Measurements from ENCODE around the gene TOMT.

TOMT gene, protein sequence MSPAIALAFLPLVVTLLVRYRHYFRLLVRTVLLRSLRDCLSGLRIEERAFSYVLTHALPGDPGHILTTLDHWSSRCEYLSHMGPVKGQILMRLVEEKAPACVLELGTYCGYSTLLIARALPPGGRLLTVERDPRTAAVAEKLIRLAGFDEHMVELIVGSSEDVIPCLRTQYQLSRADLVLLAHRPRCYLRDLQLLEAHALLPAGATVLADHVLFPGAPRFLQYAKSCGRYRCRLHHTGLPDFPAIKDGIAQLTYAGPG

DNA sequence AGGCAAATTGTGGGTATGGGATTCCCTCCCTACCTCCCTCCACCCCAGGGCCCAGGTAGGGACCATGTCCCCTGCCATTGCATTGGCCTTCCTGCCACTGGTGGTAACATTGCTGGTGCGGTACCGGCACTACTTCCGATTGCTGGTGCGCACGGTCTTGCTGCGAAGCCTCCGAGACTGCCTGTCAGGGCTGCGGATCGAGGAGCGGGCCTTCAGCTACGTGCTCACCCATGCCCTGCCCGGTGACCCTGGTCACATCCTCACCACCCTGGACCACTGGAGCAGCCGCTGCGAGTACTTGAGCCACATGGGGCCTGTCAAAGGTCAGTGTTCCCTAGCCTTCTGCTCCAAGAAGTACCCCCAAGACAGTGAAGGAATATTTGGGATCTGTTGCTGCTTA, at the start of gene TOMT:
TOMT (plus strand) TSS at position 37 of the 400 bp plus-strand sequence; CDS start at position 65, 28 bp downstream.
- DNase-seq = no peak

DNA sequence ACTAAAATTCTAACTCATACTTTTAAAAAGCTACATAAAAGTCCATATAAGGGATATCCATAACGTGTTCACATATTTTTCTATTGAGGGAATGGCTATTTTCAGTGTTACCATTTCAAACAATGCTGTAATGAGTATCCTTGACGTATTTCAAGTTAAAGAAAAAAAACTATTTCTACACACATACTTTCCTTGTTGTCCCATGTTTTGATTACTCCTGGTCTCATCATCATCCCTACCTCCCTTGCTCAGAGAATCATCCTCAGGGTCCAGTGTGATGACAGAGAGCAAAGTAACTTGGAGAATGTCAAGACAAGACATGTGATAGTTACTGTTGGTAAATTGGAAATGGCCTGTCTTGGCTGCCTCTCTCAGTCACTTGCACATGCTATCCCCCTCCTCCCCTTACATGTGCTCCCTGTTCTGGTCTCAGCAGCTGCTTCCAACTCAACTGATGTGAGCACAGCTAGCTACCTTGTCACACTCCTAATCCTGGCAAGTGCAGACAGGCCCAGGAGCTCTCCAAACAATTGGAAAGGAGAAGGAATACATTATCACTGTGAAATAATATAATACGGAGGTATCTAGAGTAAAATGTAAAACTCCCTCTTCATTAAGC, 47.2 kb upstream of the TOMT start:
- no peak for DNase-seq

DNA sequence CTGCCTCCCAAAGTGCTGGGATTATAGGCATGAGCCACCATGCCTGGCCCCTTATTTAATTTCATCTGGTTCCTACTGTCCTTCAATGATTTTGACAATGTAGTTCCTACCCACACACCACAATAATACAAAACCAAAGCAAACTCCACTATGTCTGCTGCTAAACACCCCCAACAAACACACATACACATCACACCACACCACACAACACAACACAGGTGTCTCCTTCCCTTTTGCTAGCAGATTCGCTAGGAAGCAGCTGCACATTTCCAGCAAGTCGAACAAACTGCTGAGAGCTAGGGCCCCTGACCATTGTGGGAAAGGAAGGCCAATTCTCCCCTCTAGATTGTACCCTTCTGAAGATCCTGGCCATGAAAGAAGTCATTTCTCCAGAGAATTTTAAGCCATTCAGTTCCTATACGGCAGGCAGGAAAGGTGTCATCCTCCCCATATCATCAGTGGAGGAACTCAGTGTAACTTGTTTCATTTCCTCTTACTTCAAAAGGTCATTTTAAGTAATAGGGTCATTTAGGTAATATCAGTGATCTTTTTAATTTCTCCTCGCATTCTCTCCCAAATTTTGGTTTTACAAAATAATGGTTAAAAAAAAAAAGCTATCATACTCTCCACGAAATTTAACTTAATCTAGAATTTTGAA, 43.9 kb upstream of the TOMT start:
- no peak for DNase-seq

DNA sequence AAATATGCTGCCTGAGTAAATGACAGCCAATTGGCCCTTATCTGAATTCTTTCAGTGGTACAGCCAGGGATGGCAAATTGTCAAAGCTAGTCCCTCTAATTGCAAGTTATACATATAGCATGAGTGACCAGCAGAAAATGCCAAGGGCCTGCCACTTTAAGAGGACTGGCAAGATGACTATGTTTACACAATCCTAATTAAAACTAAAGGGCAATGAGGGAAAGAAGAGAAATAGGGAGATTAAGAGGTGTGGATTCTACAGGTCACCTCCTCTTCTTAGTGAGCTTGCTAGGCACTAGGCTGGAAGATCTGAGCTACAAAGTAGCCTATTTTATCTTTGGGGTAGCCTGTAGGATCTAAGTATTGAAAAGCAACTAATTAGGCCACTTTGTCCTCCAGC, 38.9 kb upstream of the TOMT start:
- no peak for DNase-seq

DNA sequence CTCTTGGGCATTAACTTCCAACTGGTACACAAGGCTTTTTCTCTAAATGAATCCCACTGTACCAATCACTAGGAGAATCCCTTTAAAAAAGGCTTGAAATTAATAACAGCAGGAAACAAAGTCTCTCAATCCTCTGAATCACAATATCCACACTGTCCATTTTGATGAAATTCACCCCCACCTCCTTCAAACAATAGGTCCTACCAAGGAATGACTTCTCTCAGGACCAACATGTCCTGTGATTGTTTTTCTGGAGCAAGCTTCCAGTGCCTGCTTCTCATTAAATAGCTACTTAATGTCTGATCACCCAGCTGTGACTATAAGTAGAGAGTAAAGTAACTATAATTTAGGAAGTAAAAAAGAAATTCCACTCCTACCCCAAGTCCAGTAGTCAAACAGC, 38.5 kb upstream of the TOMT start:
- no peak for DNase-seq

DNA sequence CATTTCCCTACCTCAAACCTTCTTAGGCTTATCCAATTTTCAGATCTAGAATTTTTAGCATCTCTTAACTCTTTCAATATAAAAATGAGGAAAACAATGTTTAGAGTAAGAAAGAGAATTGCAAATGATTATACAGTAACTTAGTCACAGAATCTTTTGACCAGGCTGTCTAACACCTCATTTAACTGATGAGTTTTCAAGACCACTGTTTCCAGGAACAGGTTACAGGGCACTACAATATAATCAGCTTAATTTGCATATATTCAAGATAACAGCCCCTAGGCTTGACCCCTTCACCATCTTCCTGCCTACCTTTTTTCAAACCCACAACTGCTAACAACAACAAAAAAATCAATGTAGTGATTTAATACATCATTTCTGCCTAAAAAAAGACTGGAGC, 38.0 kb upstream of the TOMT start:
- no peak for DNase-seq

DNA sequence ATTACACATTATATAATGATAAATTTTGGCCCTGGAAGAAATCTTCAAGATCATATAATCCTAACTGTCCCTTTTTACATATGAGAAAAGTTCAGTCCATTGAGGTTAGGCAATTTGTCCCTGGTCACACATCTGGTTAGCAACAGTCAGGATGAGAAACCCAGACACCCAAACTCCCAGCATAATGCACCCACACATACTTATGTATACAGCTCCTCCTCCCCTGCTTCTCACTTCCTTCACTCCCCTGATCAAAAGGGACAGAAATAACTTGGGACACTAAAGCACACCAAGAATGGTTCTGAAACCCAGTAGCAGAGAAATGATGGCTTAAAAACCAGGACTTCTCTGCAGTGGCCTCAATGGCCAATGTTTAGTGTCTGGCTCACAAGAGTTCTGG, 36.5 kb upstream of the TOMT start:
- DNase-seq = no peak

DNA sequence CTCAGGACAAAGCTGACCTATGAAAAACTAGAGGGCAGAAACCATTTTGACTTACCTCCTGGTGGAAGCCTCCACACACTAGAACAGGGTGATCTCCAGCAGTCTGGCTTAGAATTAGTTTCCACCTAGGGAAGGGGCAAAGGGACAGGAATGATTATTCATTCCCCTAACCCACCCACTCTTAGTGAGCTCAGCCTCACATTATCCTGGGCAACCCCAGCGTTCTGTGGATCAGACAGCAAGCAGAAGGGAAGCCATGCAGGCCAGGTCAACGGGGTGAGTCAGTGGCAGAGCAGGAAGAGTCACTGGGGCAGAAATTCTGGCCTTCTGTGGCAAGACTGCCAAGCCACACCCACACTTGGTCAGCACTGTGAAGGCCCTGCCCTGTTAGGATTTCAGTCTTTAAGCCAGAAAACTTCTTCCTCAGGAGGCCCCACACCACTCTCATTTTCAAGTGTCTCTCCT, 35.9 kb upstream of the TOMT start:
- DNase-seq = peak; percentile 14 to 73

DNA sequence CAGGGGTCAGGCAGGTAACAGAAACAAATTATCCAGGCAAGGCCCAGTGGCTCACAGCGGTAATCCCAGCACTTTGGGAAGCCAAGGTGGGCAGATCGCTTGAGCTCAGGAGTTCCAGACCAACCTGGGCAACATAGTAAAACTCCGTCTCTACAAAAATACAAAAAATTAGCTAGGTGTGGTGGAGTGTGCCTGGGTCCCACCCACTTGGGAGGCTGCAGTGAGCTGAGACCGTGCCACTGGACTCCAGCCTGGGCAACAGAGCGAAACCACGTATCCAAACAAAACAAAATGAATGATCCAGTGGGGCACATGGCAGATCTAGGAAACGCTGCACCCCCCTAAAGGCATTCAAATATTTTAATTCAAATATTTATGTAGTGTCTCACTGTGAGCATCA, 35.2 kb upstream of the TOMT start:
- DNase-seq = no peak

DNA sequence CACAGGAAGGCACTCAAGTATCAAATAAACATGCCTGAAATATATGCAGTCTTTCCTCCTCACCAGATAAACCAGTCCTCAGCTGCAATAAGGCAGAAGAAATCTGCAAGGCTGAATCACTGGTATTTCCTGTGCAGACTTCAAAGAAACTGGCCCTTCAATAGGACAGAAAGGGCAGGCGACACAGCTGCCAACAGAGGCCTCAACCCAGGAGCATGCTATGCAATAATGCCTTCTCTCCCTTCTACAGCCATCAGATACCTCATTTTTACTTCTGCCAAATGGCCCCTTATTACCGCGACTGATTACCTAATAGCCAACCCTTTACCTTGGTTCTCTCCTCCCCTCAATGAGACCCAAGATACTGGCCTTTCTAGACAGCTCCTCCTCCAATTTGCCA, 33.4 kb upstream of the TOMT start:
- no peak for DNase-seq

DNA sequence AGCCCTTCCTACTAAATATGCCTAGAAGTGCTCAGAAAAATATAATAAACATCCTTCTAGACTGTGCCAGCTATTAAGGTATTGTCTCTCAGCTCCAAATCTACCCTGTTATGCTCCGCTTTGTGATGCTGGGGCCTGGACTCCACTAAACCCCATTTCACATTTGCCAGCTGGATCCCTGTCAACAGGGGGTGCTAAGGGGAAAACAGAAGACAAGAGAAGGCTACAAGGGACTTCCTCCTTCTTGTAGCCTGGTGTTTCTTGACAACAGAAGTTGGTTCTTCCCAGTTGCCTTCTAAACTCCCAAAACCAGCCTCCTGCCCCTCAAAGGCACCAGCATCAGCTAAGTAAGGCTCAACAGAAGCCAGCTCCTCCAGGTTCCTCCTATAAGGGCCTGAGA, 30.6 kb upstream of the TOMT start:
- DNase-seq = peak in 1 of 2 donors; percentile 22

DNA sequence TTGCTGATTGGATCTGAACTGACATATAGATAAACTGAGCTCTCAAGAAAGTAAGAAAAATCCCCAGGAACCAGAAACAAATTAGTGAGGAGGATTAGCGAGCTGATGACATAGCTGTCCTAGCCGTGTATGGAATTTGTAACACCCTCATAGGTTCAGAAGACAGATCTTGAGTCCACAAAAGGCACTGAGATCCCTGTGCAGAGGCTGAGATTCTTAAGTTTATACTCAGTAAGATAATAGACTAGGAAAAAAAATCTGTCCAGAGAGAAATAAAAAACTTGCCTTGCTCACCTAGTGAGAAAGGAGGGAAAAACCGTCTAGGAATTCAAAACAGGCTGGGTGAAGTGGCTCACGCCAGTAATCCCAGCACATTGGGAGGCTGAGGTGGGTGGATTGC, 30.0 kb upstream of the TOMT start:
- DNase-seq = no peak

DNA sequence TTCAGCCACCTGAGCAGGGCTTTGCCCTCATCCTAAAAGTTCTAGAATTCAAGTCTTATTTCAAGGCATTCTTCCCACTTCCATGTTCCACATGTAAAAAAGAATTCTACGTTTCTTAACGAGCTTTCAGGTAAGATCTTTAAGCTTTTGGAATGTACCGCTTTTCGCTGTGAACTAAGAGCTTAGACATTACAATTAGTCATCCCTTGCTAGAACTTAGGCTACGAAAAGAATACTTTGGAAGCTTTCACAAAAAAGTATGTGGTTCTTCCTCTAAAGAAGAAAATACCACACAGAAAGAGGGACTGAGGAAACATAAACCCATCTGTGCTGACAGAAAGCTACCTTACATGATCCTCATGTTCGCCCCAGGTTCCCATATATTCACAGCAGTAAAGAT, 27.2 kb upstream of the TOMT start:
- no peak for DNase-seq

DNA sequence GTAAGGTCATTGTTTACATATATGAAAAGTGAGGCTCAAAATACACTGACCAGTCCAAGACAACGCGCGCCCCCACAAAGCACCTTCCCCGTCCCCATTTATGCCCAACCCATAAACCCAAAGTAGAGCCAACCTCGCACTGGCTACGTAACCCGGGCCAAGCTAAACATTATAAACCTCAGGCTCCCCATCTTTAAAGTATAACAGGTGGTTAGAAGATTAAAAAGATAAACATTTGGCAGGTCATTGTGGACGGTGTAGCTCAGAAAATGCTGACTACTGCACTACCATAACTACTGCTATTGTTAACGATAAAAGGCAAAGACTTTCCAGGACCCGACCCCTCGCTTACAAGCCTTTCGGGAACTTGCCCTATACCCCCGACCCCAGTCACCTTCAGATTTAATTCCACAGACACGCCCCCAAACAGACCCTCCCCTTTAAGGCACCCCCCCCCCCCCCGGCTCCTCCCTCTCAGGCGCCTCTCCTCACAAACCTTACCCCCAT, 25.9 kb upstream of the TOMT start:
- DNase-seq = peak; percentile 14 to 55

DNA sequence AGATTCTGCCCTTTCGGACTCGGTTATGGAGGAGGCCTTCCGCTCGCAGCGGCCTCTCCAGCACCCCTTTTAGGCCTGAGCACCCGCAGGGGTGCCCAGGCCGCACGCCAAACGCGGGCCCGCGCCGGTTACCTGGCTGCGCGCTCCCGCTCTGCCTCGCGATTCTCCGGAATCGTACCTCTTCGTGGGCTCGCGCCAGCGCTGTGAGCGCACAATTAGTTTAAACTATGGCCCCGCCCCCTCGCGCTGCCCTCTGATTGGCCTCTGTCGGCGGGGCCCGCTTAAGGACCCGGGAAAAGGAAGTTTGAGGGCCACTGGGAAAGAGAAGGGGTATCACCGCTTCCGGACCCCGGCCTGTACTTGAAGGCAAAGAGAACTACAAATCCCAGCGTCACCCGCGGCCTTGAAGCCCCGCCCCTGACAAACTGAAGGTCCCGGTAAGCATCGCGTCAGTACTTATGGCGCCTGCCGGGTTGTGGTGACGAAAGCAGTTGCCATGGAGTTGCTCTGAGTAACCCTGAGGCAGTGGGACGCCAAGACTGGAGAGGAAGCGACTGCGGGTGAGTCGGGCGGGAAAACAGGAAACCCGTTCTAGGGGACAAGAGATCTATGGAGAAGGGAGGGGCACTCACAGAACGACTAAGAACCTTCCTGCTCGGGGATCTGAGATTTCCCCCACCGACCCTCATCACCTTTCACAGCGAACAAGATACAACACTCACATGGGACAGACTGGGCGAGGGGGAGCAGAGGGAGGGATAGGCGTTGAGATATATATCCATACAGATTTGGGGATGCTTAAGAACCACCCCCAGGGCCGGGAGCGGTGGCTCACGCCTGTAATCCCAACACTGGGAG, 25.2 kb upstream of the TOMT start, which contains the start of the genes LRRC51 and NUMA1:
LRRC51 (plus strand) TSS at position 525 of the 858 bp plus-strand sequence. CDS start 8,234 bp downstream, outside the sequence.
NUMA1 (minus strand) TSS at position 217 of the 858 bp plus-strand sequence. CDS start 44,599 bp downstream, outside the sequence.
- peak; percentile 100 for DNase-seq

DNA sequence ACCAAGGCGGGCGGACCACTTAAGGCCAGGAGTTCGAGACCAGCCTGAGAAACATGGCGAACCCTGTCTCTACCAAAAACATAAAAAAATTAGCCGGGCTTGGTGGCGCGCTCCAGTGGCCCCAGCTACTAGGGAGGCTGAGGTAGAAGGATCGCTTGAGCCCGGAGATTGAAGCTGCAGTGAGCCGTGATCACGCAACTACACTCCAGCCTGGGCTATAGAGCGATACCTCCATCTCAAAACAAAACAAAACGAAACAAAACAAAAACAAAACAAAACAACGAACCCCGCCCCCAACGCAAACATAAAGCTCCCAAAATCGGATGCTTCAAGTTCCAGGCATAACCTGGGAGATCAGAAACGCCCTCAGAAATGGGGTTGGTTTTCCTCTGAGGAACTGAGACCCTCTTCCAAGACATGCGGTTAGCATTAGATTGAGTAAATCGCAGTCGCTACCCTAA, 24.5 kb upstream of the TOMT start:
- DNase-seq = no peak

DNA sequence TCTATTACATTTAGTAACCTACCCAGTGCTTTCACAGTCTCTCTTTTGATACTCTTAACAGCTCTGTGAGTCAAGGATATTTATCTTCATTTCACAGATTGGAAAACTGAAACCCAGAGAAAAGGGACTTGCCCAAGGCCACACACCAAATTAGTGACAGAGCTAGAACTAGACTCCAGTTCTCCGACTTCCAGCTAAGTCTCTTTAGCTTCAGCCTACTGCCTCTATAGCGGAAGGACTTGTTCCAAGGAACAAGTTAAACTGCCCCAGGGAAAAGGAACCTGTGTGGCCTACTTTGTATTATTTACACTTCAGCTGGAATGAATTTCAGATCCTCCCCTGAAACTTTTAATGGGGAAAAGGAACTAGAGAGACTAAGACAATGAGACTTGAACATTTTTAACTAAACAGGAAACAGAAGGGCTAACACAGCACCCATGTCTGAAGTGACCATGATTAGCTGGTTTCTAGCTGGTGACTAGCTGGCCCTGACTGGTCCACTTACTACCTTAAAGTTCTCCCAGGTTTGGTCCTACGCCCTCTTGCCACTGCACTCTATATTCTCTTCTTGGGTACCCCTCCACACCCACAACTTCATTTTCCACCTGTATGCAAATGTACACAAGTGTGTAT, 23.8 kb upstream of the TOMT start:
- no peak for DNase-seq

DNA sequence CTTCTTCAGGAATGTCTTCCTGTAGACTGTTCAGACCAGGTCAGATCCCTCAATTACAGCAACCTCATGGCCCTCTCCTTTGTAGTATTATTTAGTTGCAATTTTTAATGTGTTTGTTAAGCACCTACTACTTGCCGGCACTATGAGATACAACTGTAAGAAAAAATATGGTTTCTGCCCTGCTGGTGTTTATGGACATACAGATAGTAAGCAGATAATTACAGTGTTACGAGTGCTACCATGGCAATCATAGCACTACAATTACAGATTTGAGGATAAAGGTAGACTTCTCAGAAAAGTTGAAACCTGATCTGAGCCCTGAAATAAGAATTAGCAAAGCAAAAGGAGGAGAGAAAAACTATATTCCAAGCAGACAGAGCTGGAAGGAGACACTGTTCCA, 22.3 kb upstream of the TOMT start:
- no peak for DNase-seq

DNA sequence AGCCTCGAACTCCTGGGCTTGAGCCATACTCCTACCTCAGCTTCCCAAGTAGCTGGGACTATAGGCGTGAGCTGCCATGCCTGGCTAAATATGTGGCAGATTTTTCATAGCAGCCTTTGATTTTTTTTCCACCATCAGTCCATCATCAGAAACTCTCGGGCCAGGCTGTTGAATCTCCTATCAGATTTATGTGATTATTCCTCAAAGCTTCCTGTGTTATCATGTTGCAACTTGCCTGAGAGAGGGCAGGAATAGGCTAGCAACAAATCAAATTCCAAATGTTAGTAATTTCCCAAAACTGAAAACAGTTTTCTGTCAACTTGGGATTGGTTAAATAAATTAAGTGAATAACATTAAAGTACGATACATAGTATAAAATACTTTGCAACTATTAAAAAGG, 21.6 kb upstream of the TOMT start:
- DNase-seq = no peak

DNA sequence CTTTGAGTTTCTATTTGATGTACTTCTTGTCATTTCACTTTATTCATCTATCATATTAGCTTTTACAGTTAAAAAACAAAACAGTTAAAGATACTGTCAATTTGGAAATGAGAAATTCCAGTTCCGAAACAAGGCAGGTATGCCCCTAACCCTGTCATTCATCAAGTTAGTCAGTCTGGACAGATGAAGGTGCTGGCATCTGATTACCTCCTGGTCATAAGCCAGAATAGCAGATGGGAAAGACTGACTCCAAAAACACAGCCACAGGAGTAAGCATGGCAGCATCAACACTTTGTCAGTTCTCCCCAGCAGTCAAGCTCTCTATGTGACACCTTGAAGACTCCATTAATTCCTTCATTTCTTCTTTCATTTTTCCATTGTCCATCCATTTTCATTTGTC, 20.8 kb upstream of the TOMT start:
- no peak for DNase-seq

DNA sequence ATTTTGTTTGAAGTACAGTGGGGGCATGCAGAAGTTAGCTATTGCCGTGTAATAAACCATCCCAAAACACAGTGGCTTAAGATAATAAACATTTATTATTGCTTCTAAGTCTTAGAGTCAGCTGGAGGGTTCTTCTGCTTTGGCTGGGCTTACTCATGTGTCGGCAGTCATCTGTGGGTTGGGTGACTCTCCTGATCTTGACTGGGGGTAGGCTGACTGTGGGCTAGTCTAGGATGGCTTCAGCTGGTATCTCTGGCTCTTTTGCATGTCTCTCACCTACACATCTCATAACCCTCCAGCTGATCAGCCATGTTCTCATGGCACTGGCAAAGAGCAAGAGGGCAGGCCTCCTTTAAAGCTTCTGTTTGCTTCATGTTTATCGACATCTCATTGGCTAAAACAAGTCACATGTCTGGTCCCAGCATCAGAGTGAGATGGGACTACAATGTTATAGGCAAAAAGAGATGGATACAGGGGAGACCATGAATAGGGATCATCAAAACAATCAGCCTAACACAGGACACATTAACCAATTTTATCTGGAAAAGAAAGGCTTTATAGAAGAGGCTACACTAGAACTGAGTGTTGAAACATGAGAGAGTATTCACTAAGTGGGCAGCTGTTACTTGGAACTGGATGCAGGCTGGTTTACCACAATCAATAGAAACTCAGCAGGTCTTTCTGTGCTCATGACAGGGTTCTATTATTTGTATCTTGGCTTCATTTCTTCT, 19.9 kb upstream of the TOMT start:
- DNase-seq = no peak
